ENCODE measurements around the gene ARHGAP18. TPM values are rescaled to one million over a fixed set of nuclear protein-coding genes. Genes with fewer than 3 reads are reported as not detected.

ARHGAP18 gene
- 1 to 10 TPM; 3.6 to 4.3 (median 4.0) TPM for total RNA-seq
- 8.7 TPM for total RNA-seq (2013)
- total RNA-seq: 6.6 to 27.5 (median 9.1) reads per million in 29 experiments

- peak within 1 kb of the TSS; percentile 82 to 91 (median 87) for H3K4me3 Mint-ChIP-seq
- Histone ChIP-seq H3K4me1 (ENCODE audit: control insufficient read depth in 1 of 2, extremely low read depth in 1 of 2, insufficient read depth in 2 of 2, low read length in 2 of 2) (peaks cover 0 to 22% of the 10 kb centered on the region in 2 experiments), H3K36me3 (ENCODE audit: control insufficient read depth in 2 of 2, extremely low read depth in 1 of 2, insufficient read depth in 1 of 2, low read length in 1 of 2) (peaks cover 0 to 2% of the 10 kb centered on the region in 2 donors), H3K9me3 (no peaks in the 10 kb centered on the region), H3K27ac (ENCODE audit: low read length) (peak within 1 kb of the TSS; percentile 35), H3K4me3 (ENCODE audit: control insufficient read depth in 1 of 2, extremely low read depth in 1 of 2, low read length in 1 of 2) (peak within 1 kb of the TSS; percentile 59 to 82), H3K27me3 (replicated peaks in 1 of 2; ENCODE audit: control insufficient read depth in 2 of 2, extremely low read depth in 1 of 2, insufficient read depth in 2 of 2, low read length in 1 of 2) (no peaks in the 10 kb centered on the region)
- WGBS (ENCODE audit: insufficient coverage): 0% methylated on average over 12 of the region's 23 CpGs
- H3K9me3 Mint-ChIP-seq: no peaks in the 10 kb centered on the region
- H3K4me1 Mint-ChIP-seq: peaks cover 33 to 38% (median 34%) of the 10 kb centered on the region in 3 donors
- POLR2A ChIA-PET: interaction anchor here in 1 of 2 donors (0.7 kb wide), 1 partner anchor 26 kb away, joined by 3 read pairs; no protein-coding TSS in a partner anchor
- H3K27me3 Mint-ChIP-seq: peaks cover 0 to 3% of the 10 kb centered on the region in 2 donors
- DNase-seq (peak; percentile 45 to 78 (median 59)), ATAC-seq (replicated peaks in 1 of 4) (peak; percentile 88 to 95 (median 94))
- peak within 1 kb of the TSS; percentile 86 to 89 for H3K27ac Mint-ChIP-seq
- no peaks in the 10 kb centered on the region for H3K36me3 Mint-ChIP-seq
- CTCF ChIA-PET: interaction anchor here (0.9 to 2.2 kb wide), 11 partner anchors 9 to 111 kb away, joined by 3 to 10 read pairs (median 4); no protein-coding TSS in a partner anchor
Observed at GRCh38 chr6:129709769-129710449, at the start of gene ARHGAP18. ARHGAP18 (minus strand) TSS chr6:129710177; CDS start chr6:129710136, 41 bp downstream.

GRCh38 chr6:129755787-129756186 is 45.8 kb upstream of the ARHGAP18 start:
- no peak for DNase-seq
- Mint-ChIP-seq H3K4me1 (peaks cover 11 to 13% (median 12%) of the 10 kb centered on the region in 3 donors), H3K27ac (no peak overlapping the region), H3K4me3 (no peak overlapping the region), H3K36me3 (no peaks in the 10 kb centered on the region), H3K9me3 (no peaks in the 10 kb centered on the region), H3K27me3 (peaks cover 0 to 5% of the 10 kb centered on the region in 2 donors)
- H3K27ac ChIP-seq (ENCODE audit: low read length): no peak overlapping the region
- no peaks in the 10 kb centered on the region for H3K36me3 ChIP-seq (ENCODE audit: control insufficient read depth in 2 of 2, extremely low read depth in 1 of 2, insufficient read depth in 1 of 2, low read length in 1 of 2)
- WGBS (ENCODE audit: insufficient coverage): no CpG with 5 or more reads among the region's 1 CpG
- CTCF ChIA-PET: interaction anchor here (0.6 to 1.0 kb wide), 4 partner anchors 16 to 158 kb away, joined by 3 to 4 read pairs (median 3); no protein-coding TSS in a partner anchor
- no peak overlapping the region for H3K4me3 ChIP-seq (ENCODE audit: control insufficient read depth in 1 of 2, extremely low read depth in 1 of 2, low read length in 1 of 2)
- ATAC-seq (replicated peaks in 1 of 4): no peak
- POLR2A ChIA-PET: no interaction called here
- H3K4me1 ChIP-seq (ENCODE audit: control insufficient read depth in 1 of 2, extremely low read depth in 1 of 2, insufficient read depth in 2 of 2, low read length in 2 of 2): peaks cover 4 to 9% of the 10 kb centered on the region in 2 experiments
- H3K9me3 ChIP-seq: no peaks in the 10 kb centered on the region
- no peaks in the 10 kb centered on the region for H3K27me3 ChIP-seq (replicated peaks in 1 of 2; ENCODE audit: control insufficient read depth in 2 of 2, extremely low read depth in 1 of 2, insufficient read depth in 2 of 2, low read length in 1 of 2)

GRCh38 chr6:129754750-129755149 is 44.8 kb upstream of the ARHGAP18 start:
- ChIA-PET CTCF (interaction anchor here in 1 of 2 donors (0.5 kb wide), 1 partner anchor 275 kb away, joined by 6 read pairs; no protein-coding TSS in a partner anchor), POLR2A (interaction anchor here in 1 of 2 donors (0.8 kb wide), 1 partner anchor 31 kb away, joined by 3 read pairs; no protein-coding TSS in a partner anchor)
- ATAC-seq (replicated peaks in 1 of 4): no peak
- WGBS (ENCODE audit: insufficient coverage): no CpG with 5 or more reads among the region's 2 CpGs
- no peaks in the 10 kb centered on the region for H3K36me3 ChIP-seq (ENCODE audit: control insufficient read depth in 2 of 2, extremely low read depth in 1 of 2, insufficient read depth in 1 of 2, low read length in 1 of 2)
- H3K27ac ChIP-seq (ENCODE audit: low read length): no peak overlapping the region
- no peak for DNase-seq
- no peaks in the 10 kb centered on the region for H3K27me3 Mint-ChIP-seq
- no peaks in the 10 kb centered on the region for H3K27me3 ChIP-seq (replicated peaks in 1 of 2; ENCODE audit: control insufficient read depth in 2 of 2, extremely low read depth in 1 of 2, insufficient read depth in 2 of 2, low read length in 1 of 2)
- no peak overlapping the region for H3K4me3 ChIP-seq (ENCODE audit: control insufficient read depth in 1 of 2, extremely low read depth in 1 of 2, low read length in 1 of 2)
- no peaks in the 10 kb centered on the region for H3K9me3 ChIP-seq
- no peaks in the 10 kb centered on the region for H3K9me3 Mint-ChIP-seq
- H3K27ac Mint-ChIP-seq: no peak overlapping the region
- H3K4me1 ChIP-seq (ENCODE audit: control insufficient read depth in 1 of 2, extremely low read depth in 1 of 2, insufficient read depth in 2 of 2, low read length in 2 of 2): peaks cover 11 to 16% of the 10 kb centered on the region in 2 experiments
- peaks cover 19 to 22% (median 21%) of the 10 kb centered on the region in 3 donors for H3K4me1 Mint-ChIP-seq
- H3K36me3 Mint-ChIP-seq: no peaks in the 10 kb centered on the region
- H3K4me3 Mint-ChIP-seq: no peak overlapping the region

- Histone ChIP-seq H3K4me1 (ENCODE audit: control insufficient read depth in 1 of 2, extremely low read depth in 1 of 2, insufficient read depth in 2 of 2, low read length in 2 of 2) (peaks cover 18 to 29% of the 10 kb centered on the region in 2 experiments), H3K9me3 (no peaks in the 10 kb centered on the region), H3K27ac (ENCODE audit: low read length) (no peak overlapping the region), H3K4me3 (ENCODE audit: control insufficient read depth in 1 of 2, extremely low read depth in 1 of 2, low read length in 1 of 2) (no peak overlapping the region), H3K36me3 (ENCODE audit: control insufficient read depth in 2 of 2, extremely low read depth in 1 of 2, insufficient read depth in 1 of 2, low read length in 1 of 2) (no peaks in the 10 kb centered on the region), H3K27me3 (replicated peaks in 1 of 2; ENCODE audit: control insufficient read depth in 2 of 2, extremely low read depth in 1 of 2, insufficient read depth in 2 of 2, low read length in 1 of 2) (no peaks in the 10 kb centered on the region)
- ChIA-PET CTCF (interaction anchor here (0.7 to 0.9 kb wide), 2 partner anchors 8 to 16 kb away, joined by 3 to 4 read pairs; no protein-coding TSS in a partner anchor), POLR2A (interaction anchor here in 1 of 2 donors (0.6 kb wide), 1 partner anchor 187 kb away, joined by 5 read pairs; no protein-coding TSS in a partner anchor)
- H3K27me3 Mint-ChIP-seq: no peaks in the 10 kb centered on the region
- H3K9me3 Mint-ChIP-seq: no peaks in the 10 kb centered on the region
- DNase-seq: no peak
- no peak overlapping the region for H3K27ac Mint-ChIP-seq
- H3K36me3 Mint-ChIP-seq: no peaks in the 10 kb centered on the region
- WGBS (ENCODE audit: insufficient coverage): no CpG with 5 or more reads among the region's 2 CpGs
- no peak for ATAC-seq (replicated peaks in 1 of 4)
- no peak overlapping the region for H3K4me3 Mint-ChIP-seq
- H3K4me1 Mint-ChIP-seq: peaks cover 32 to 36% (median 35%) of the 10 kb centered on the region in 3 donors
Observed at GRCh38 chr6:129753422-129753821, 43.4 kb upstream of the ARHGAP18 start.

GRCh38 chr6:129751384-129751783 is 41.4 kb upstream of the ARHGAP18 start:
- H3K9me3 Mint-ChIP-seq: no peaks in the 10 kb centered on the region
- POLR2A ChIA-PET: no interaction called here
- Histone ChIP-seq H3K9me3 (no peaks in the 10 kb centered on the region), H3K27ac (ENCODE audit: low read length) (peak overlapping the region; percentile 84), H3K4me3 (ENCODE audit: control insufficient read depth in 1 of 2, extremely low read depth in 1 of 2, low read length in 1 of 2) (no peak overlapping the region), H3K36me3 (ENCODE audit: control insufficient read depth in 2 of 2, extremely low read depth in 1 of 2, insufficient read depth in 1 of 2, low read length in 1 of 2) (no peaks in the 10 kb centered on the region), H3K4me1 (ENCODE audit: control insufficient read depth in 1 of 2, extremely low read depth in 1 of 2, insufficient read depth in 2 of 2, low read length in 2 of 2) (peaks cover 24 to 34% of the 10 kb centered on the region in 2 experiments), H3K27me3 (replicated peaks in 1 of 2; ENCODE audit: control insufficient read depth in 2 of 2, extremely low read depth in 1 of 2, insufficient read depth in 2 of 2, low read length in 1 of 2) (no peaks in the 10 kb centered on the region)
- no peaks in the 10 kb centered on the region for H3K27me3 Mint-ChIP-seq
- WGBS (ENCODE audit: insufficient coverage): no CpG with 5 or more reads among the region's 1 CpG
- CTCF ChIA-PET: interaction anchor here in 1 of 2 donors (0.6 to 1.4 kb wide), 2 partner anchors 107 to 130 kb away, joined by 3 read pairs; no protein-coding TSS in a partner anchor
- H3K36me3 Mint-ChIP-seq: no peaks in the 10 kb centered on the region
- DNase-seq (no peak), ATAC-seq (replicated peaks in 1 of 4) (no peak)
- H3K4me3 Mint-ChIP-seq: peak overlapping the region in 1 of 3 donors; percentile 19
- H3K4me1 Mint-ChIP-seq: peaks cover 38 to 54% (median 47%) of the 10 kb centered on the region in 3 donors
- peak overlapping the region; percentile 89 to 92 for H3K27ac Mint-ChIP-seq

GRCh38 chr6:129750360-129750759 is 40.4 kb upstream of the ARHGAP18 start:
- POLR2A ChIA-PET: interaction anchor here (0.5 to 1.0 kb wide), 3 partner anchors 21 to 112 kb away, joined by 3 to 6 read pairs (median 4); no protein-coding TSS in a partner anchor
- Histone ChIP-seq H3K27ac (ENCODE audit: low read length) (peak overlapping the region; percentile 84), H3K4me3 (ENCODE audit: control insufficient read depth in 1 of 2, extremely low read depth in 1 of 2, low read length in 1 of 2) (no peak overlapping the region), H3K27me3 (replicated peaks in 1 of 2; ENCODE audit: control insufficient read depth in 2 of 2, extremely low read depth in 1 of 2, insufficient read depth in 2 of 2, low read length in 1 of 2) (no peaks in the 10 kb centered on the region), H3K36me3 (ENCODE audit: control insufficient read depth in 2 of 2, extremely low read depth in 1 of 2, insufficient read depth in 1 of 2, low read length in 1 of 2) (no peaks in the 10 kb centered on the region), H3K9me3 (no peaks in the 10 kb centered on the region), H3K4me1 (ENCODE audit: control insufficient read depth in 1 of 2, extremely low read depth in 1 of 2, insufficient read depth in 2 of 2, low read length in 2 of 2) (peaks cover 24 to 34% of the 10 kb centered on the region in 2 experiments)
- H3K36me3 Mint-ChIP-seq: no peaks in the 10 kb centered on the region
- peak overlapping the region; percentile 54 to 77 (median 72) for H3K4me3 Mint-ChIP-seq
- peak overlapping the region; percentile 92 to 95 for H3K27ac Mint-ChIP-seq
- DNase-seq: peak in 1 of 35 experiments; percentile 43
- H3K27me3 Mint-ChIP-seq: no peaks in the 10 kb centered on the region
- peaks cover 43 to 56% (median 47%) of the 10 kb centered on the region in 3 donors for H3K4me1 Mint-ChIP-seq
- no CpG with 5 or more reads among the region's 2 CpGs for WGBS (ENCODE audit: insufficient coverage)
- ATAC-seq (replicated peaks in 1 of 4): no peak
- no peaks in the 10 kb centered on the region for H3K9me3 Mint-ChIP-seq
- CTCF ChIA-PET: interaction anchor here (0.5 to 3.6 kb wide), 18 partner anchors 8 to 801 kb away, joined by 3 to 51 read pairs (median 4); partner anchors contain the start of gene ARHGAP18 (in 1 of the 2)
